SH-SY5Y (cell line): ENCODE data around the gene TKTL1.

Source experiments
- GATA2 ChIP-seq: IDR thresholded peaks from 2 replicates; pipeline ENCODE4 v1.6.1; 2011; ENCODE audit warnings: mild to moderate bottlenecking, low read depth, low read length
- GATA3 ChIP-seq: IDR thresholded peaks from 2 replicates; pipeline ENCODE4 v1.6.1; 2011; ENCODE audit warnings: low read depth, mild to moderate bottlenecking, low read length, moderate library complexity

GRCh38 chrX:154348114-154348531 is 52.5 kb downstream of the TKTL1 start:
- TF ChIP-seq GATA2, result no peak
- TF ChIP-seq GATA3, result no peak
